Stimulated activated CD4-positive, alpha-beta T cell treated with anti-CD3 and anti-CD28 coated beads, TNF-alpha, amount 100 ng/mL, for 48 hours (primary cell): ENCODE data around the gene RADX.
"Not testable (repeated sequence)": the region's sequence is repeated elsewhere in the genome, so short reads cannot be mapped to it uniquely, and the experiment has no call there.

Experiments
- DNase-seq, 3 donors: peaks; one replicate each; pipeline ENCODE4 v3.0.0-alpha.2; 2020; ENCODE audit warnings: low read depth in 3 of 3

The RADX gene

GRCh38 chrX:106611679-106612392 lies at the start of gene RADX:
Gene RADX (plus strand): TSS chrX:106611978. CDS start chrX:106612081, 103 bp downstream.
- DNase-seq: peak; percentile 60 to 75 (median 66)

DNA sequence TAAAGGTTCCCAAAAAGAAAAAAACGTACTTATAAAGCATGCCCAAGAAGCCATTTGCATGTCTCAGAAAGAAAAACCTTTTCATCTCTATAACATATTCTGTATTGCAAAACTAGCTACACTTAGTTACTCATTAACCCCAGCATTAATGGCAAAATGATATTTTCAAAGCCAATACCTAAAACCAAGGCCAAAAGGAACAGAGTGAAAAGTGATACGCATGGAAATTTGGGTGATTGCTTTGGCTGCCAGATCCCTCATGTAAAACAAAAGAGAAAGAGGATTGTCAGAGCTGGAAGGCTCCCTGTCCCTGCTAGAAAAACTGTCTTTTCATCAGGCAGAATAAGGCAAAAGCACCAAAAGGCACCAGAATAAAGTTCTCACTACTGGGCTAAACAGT lies 46.8 kb upstream of the RADX start:
- no peak for DNase-seq

DNA sequence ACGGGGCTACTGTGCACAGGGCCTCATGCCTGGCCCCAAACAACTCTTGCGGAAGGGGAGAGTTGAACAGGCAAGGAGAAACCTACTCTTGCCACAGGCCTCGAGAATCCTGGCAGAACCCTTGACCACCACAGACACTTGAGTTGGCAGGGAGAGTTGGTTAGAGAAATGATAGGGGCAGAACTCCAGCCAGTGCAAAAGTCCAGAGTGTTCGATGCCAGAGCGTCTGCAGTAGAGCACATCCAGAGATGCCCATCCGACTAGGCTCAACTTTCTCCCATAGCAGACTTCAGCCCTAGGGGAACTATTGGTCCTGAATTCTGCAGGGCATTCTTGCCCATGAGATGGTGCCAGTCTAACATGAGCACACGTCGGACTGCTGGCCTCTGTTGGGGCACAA lies 45.4 kb upstream of the RADX start:
- DNase-seq: no peak

- no peak for DNase-seq
Measured at GRCh38 chrX:106581856-106582255, 29.9 kb upstream of the RADX start.

DNA sequence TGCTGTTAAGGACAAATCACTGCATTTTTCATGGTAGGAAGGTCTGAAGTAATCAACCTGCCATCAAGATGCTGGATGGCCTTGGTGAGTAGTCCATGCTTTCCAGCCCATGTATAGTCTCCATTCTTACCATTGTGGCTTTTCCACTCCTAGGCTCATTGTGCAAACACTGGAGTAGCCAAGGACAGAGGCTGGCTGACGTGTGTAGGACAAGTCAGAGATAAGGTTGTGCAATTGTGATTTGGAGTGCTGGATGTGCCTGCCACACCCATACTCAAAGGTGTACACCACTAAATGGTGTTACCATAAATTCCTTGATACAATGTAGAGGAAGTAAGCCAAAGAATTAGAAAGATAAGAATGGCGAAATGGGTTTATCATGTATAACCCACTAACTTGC lies 26.3 kb upstream of the RADX start:
- no peak for DNase-seq

DNA sequence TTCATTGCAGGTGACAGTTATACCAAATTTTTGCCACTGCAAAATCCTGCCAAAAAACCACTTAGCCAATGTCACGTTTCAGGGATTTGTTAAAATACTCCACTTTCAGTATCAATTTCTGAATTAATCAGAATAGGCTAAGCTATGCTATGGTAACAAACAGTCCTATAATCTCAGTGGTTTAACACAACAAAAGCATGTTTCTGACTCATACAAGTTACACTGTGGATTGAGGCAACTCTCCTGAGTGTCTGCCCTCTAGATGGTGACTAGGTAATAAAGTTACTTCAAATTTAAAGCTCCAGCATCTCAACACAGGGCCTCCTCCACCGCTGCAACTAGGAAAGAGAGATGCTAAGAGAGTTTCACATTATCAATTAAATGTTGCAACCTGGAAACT lies 23.0 kb upstream of the RADX start:
- no peak for DNase-seq

- no peak for DNase-seq
Measured at GRCh38 chrX:106599411-106599810, 12.4 kb upstream of the RADX start.

GRCh38 chrX:106606571-106606970 lies 5.2 kb upstream of the RADX start:
- DNase-seq: no peak

GRCh38 chrX:106608016-106608415 lies 3.8 kb upstream of the RADX start:
- no peak for DNase-seq

GRCh38 chrX:106611317-106611678 lies 480 bp upstream of the RADX start:
- DNase-seq: no peak

DNA sequence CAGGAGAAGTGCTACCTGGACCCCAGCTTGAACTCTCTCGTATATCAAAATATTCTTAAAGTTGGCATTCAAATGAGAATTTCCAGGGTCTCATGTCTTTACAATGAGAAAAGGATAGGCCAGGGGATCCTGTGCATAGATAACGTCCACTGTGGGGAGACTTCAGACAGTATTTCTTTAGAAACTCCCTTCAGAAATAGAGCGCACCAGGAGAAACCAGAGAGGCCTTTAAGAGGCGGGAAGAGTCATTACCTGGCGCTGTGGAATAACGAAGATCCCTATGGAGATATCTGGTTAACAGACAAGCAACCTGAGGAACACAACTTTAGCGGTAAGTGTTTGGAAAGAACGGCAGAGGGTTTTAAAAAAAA lies 600 bp downstream of the RADX start:
- no peak for DNase-seq

GRCh38 chrX:106613277-106613676 lies 1.5 kb downstream of the RADX start:
- no peak for DNase-seq

- no peak for DNase-seq
Measured at GRCh38 chrX:106615041-106615440, 3.3 kb downstream of the RADX start.

DNA sequence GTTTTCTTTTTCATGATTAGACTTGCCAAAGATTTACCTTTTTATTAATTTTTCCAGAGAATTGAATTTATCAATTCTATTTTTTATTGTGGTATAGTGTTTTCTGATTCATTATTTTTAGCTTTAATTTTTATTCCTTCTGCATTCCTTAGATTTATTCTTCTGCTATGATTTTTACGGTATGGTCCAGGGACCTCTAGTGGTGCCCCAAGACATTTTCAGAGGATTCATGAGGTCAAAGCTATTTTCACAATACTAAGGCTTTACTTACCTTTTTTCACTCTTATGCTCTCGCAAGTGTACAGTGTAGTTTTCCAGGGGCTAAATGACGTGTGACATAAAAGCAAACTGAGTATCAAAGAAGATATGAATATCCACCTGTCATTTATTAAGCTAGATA lies 8.0 kb downstream of the RADX start:
- no peak for DNase-seq

- DNase-seq: no peak
Measured at GRCh38 chrX:106621836-106622235, 10.1 kb downstream of the RADX start.

DNA sequence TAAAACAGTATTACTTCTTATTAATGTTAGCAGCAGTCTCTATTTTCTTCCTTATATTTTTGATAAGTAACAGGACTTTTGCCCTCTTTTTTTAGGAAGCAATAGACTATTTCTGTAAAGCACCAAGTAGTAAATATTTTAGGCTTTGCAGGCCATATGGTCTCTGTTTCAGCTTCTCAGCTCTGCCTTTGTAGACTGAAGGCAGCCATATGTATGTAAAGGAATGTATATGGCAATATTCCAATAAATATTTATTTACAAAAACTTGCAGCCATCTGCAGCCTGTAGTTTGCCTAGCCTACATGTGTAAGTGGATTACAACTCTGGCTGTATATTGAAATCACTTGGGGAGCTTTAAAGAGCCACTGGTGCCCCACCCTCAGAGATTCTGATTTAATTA lies 15.0 kb downstream of the RADX start:
- no peak for DNase-seq

DNA sequence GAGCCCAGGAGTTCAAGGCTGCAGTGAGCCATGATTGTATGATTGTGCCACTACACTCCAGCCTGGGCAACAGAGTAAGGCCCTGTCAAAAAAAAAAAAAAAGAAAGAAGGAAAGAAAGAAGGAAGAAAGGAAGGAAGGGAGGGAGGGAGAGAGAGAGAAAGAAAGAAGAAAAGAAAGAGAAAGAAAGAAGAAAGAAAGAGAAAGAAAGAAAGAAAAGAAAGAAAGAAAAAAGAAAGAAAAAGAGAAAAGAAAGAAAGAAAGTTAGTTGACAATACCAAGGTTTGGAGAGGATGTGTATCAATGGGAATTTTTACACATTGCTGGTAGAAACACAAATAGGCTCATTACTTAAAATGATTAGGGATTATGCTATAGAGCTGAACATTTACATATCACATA lies 19.8 kb downstream of the RADX start:
- DNase-seq: no peak

- DNase-seq: no peak
Measured at GRCh38 chrX:106649523-106650428, 38.0 kb downstream of the RADX start.

DNA sequence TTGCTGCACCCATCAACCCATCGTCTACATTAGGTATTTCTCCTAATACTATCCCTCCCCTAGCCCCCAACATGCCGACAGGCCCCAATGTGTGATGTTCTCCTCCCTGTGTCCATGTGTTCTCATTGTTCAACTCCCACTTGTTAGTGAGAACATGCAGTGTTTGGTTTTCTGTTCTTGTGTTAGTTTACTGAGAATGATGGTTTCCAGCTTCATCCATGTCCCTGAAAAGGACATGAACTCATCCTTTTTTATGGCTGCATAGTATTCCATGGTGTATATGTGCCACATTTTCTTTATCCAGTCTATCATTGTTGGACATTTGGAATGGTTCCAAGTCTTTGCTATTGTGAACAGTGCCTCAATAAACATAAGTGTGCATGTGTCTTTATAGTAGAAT lies 41.8 kb downstream of the RADX start:
- not testable (repeated sequence) for DNase-seq

DNA sequence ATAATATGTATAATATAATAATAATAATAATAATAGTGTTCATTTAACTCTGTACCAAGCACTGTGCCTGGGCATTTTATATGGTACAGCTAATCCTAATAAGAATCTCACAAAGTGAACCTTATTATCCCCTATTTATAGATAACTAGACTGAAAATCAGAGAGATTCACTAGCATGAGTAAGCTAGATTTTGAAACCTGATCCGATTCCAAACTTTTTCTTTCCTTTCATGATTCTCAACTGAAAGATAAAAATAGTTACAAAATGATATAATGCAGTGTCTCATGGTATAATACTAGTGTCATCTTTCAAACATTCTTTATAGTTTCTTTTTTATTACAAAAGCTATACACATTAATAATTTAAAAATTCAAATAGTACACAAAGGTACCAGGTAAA lies 58.9 kb downstream of the RADX start:
- no peak for DNase-seq

GRCh38 chrX:106672527-106672926 lies 60.7 kb downstream of the RADX start:
- DNase-seq: no peak

- DNase-seq: no peak
Measured at GRCh38 chrX:106680716-106681115, 68.9 kb downstream of the RADX start.

DNA sequence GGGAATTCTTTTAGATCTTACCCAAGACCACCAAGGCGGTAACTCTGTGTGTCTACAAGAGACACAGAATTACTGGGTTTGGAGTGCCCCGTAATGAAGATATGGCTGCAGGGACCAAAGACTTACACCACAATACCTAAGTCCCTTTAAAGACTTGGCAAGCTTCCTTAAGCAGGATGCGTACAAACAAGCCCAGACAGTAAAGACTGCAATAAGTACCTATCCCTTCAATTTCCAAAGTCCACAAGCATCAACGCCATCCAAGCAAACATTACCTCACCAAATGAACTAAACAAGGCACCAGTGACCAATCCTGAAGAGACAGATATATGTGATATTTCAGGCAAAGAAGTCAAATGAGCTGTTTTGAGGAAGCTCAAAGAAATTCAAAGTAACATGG lies 72.4 kb downstream of the RADX start:
- no peak for DNase-seq
